Measurements from ENCODE around the gene IQCH.
"Not testable (repeated sequence)": the region's sequence is repeated elsewhere in the genome, so short reads cannot be mapped to it uniquely, and the experiment has no call there.

The IQCH gene

GRCh38 chr15:67246606-67247005 lies 8.0 kb upstream of the IQCH start:
- not testable (repeated sequence) for DNase-seq (ENCODE audit: low read depth in 2 of 2)

DNA sequence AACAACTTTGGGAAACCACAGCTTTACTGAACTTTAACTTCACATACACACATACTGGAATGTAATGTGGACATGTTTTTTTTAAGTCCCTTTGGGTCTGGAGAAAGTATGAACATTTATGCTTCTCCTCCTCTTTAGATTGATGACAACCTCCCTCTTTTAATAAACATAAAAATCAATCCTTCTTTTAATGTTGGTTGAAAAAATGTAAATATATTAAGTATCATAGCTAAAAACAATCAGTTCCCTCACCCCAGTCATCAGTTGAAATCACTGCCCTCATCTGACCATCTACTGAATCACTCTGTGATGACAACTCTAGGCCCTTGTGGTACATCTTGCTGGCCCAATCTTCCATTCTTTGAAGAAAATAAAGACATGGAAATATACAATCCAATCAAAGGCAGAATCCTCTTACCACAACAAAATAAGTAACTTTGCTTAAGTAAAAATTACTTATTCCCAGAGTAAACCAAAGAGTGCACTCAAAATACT lies 6.5 kb upstream of the IQCH start:
- DNase-seq (ENCODE audit: low read depth in 2 of 2), result no peak

DNA sequence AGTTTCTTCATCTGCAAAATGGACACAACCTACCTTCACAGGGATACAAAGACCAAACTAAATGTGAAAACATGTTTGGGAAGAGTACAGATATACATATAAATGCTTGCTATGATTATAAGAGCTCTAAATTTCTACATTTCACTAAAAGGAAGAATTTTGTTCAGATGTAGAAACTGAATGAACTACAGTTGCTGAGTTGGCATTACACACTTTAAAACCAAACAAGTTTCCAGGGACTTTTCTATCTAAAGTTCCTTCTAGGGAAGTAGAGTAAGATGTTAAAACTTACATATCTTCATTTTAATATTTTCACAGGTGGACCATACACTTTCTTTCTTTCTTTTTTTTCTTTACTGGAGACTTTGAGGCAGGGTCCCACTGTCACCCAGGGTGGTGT lies 4.8 kb upstream of the IQCH start:
- no peak for DNase-seq (ENCODE audit: low read depth in 2 of 2)

DNA sequence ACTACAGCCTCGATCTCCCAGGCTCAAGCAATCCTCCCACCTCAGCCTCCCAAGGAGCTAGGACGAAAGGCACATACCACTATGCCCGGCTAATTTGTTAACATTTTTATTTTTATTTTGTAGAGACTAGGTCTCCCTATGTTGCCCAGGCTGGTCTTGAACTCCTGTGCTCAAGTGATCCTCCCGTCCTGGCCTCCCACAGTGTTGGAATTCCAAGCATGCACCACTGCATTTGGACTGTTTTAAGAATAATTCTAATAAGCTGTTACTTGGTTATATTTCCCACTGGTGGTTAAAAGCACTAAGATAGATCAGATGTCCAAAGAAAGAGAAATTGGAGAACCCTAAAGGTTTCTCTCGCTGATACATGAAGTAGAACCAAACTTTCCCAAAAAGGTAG lies 3.3 kb upstream of the IQCH start:
- DNase-seq (ENCODE audit: low read depth in 2 of 2), result no peak

DNA sequence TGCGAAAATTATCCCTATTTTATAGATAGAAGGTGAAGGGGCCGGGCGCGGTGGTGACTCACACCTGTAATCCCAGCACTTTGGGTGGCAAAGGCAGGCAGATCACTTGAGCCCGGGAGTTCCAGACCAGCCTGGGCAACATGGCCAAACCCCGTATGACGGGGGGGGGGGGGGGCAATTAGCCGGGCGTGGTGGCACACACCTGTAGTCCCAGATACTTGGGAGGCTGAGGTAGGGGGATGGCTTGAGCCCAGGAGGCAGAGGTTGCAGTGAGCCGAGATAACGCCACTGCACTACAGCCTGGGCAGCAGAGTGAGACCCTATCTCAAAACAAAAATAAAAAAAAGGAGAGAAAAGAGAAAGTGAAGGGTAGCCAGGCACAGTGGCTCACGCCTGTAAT lies 1.5 kb upstream of the IQCH start:
- no peak for DNase-seq (ENCODE audit: low read depth in 2 of 2)

GRCh38 chr15:67253549-67254237 lies 893 bp upstream of the IQCH start:
- DNase-seq (ENCODE audit: low read depth in 2 of 2), result no peak

- no peak for DNase-seq (ENCODE audit: low read depth in 2 of 2)
Measured at GRCh38 chr15:67256051-67256450, 1.5 kb downstream of the IQCH start.

DNA sequence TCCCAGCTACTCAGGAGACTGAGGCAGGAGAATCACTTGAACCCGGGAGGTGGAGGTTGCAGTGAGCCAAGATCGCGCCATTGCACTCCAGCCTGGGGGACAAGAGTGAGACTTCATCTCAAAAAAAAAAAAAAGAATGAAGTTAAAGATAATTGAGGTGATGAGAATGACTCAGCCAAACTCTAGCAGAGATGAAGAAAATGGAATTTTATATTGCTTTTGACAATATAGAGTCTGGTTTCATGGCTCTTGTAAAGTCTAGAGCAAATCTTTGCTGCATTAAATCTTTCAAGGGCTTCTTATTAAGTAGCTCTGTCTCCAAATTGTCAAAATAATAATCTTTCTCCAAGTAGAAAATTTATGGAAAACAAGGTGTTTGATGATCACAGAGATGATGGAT lies 3.8 kb downstream of the IQCH start:
- DNase-seq (ENCODE audit: low read depth in 2 of 2), result not testable (repeated sequence)

GRCh38 chr15:67259379-67259778 lies 4.8 kb downstream of the IQCH start:
- DNase-seq (ENCODE audit: low read depth in 2 of 2), result no peak

GRCh38 chr15:67259806-67260205 lies 5.2 kb downstream of the IQCH start:
- DNase-seq (ENCODE audit: low read depth in 2 of 2), result no peak

GRCh38 chr15:67266870-67267269 lies 12.3 kb downstream of the IQCH start:
- no peak for DNase-seq (ENCODE audit: low read depth in 2 of 2)

DNA sequence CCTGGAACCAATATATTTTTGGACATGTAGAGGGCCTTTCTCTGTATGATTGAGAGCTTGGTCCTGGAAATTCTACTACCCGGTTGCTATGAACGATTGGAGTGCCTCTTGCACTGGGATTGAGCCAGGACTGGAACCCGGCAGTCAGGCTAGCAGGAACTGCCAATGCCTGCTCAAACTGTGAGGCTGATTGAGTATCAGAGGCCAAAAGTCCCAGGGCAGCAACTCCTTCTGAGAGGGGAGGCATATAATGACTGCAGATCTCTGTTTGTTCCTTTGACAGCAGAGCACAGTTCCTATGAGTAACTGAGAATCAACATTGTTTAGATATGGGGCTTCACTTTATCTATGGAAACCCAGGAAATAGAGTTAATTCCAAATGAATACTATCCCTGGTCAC lies 12.9 kb downstream of the IQCH start:
- no peak for DNase-seq (ENCODE audit: low read depth in 2 of 2)

DNA sequence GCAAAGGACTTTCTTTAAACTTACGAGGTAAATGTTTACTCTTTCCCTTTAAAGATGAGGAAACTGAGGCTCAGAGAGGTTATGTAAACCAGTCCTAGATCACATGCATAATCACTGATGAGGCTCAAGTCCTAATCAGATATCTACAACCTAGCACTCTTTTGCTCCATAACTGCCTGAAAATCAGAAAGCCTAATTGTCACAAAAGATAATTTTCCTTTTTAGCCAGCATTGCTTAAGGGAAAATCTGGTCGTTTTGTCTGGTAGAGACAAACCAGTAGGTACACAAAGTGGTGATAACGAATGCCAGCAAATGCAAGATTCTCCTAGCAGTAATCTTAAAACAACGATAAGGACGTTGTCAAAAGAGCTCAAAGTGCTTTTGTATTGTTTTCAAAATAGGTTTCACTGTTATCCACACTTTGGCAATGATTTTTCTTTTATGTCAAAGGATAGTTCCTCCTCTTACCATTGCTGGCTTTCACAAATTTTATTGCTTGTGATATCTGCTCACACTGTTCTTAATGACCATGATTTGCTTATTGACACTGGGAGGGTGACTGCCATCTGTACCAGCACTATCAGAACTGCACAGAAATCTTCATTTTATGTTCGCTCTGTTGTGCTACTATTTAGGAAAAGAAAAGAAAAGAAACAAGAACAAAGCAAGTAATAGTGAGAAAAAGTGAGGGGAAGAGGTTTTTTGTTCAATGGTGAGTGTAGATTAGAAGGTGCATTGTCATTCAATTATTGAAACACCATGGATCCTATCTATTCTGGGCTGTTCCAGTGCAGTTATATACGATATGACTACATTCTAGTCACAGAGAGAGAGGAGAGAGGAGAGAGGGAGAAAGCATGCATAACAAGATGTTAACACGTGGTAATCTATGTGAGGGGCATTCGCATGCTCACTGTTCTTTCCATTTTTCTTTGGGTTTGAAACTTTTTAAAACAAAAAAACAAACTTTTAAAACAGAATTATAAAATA lies 13.7 kb downstream of the IQCH start:
- no peak for DNase-seq (ENCODE audit: low read depth in 2 of 2)

DNA sequence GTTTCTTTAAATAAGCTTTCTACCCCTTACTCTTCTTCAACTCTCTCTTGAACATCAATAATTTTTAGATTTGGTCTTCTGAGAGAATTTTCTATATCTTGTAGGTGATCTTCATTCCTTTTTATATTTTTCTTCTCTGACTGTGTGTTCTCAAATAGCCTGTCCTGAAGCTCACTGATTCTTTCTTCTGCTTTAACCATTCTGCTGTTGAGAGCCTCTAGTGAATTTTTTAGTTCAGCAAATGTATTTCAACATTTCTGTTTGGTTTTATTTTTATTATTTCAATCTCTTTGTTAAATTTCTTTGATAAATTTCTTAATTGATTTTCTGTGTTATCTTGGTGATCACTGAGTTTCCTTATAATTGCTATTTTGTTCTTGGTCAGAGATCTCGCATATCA lies 19.6 kb downstream of the IQCH start:
- DNase-seq (ENCODE audit: low read depth in 2 of 2), result no peak

- DNase-seq (ENCODE audit: low read depth in 2 of 2), result no peak
Measured at GRCh38 chr15:67276666-67277065, 22.1 kb downstream of the IQCH start.

GRCh38 chr15:67280217-67280616 lies 25.6 kb downstream of the IQCH start:
- no peak for DNase-seq (ENCODE audit: low read depth in 2 of 2)

DNA sequence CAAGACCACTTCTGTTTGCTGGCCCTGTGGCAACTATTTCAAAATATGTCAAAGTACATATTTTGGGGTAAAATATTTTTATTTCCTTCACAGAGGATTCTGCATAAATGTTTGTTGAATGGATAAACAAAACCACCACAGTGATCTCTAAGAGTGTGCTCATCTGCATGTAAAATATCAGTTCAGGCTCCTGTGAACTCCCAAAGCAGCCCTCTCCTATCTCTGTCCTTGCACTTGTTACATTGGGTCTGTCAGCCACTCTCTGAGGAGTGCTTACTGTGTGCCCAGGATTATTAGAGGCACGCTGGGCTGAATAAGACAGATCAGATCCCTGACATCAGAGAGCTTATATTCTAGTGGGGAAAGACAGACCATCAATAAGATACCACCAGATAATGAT lies 27.1 kb downstream of the IQCH start:
- no peak for DNase-seq (ENCODE audit: low read depth in 2 of 2)

GRCh38 chr15:67285625-67286024 lies 31.0 kb downstream of the IQCH start:
- not testable (repeated sequence) for DNase-seq (ENCODE audit: low read depth in 2 of 2)

- DNase-seq (ENCODE audit: low read depth in 2 of 2), result not testable (repeated sequence)
Measured at GRCh38 chr15:67286400-67286799, 31.8 kb downstream of the IQCH start.

DNA sequence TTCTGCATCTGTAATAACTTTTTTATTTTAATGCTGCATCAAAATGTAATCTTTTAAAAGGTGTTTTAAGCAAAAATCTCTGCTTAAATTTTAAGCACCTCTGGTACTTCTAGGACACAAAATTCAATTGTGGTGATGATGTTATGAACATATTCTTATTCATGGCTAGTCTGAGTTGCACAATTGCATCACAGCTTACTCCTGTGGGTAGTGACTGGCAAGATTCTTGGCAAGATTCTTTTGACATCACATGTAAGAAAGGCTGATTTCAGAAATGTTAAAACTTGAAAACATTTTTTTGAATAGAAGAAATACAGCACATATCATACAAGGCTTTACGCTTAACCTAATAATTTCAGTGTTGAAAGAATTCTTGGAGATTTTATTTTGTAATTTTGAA lies 35.7 kb downstream of the IQCH start:
- no peak for DNase-seq (ENCODE audit: low read depth in 2 of 2)

DNA sequence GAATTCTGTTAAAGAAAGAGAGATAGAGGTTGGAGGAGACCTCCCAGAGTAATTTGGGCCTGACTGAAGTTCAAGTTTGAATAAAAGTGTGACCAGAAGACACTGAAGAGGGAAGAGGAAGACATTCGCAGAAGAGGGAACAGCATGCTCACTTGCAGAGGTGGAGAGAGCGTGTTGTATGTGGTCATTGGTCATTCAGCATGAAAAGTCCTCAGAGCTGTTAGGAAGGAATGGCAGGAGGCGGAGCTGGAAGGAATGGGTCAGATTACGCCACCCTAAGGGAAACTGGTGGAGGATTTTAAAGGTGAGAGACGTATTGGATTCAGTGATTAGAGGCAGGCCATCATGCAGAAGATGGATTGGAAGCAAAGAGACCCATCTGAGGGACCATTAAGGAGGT lies 41.6 kb downstream of the IQCH start:
- DNase-seq (ENCODE audit: low read depth in 2 of 2), result no peak

- no peak for DNase-seq (ENCODE audit: low read depth in 2 of 2)
Measured at GRCh38 chr15:67296684-67297083, 42.1 kb downstream of the IQCH start.
